GM12878 (cell line): ENCODE results near the gene GDE1. TPM values are rescaled to one million over a fixed set of nuclear protein-coding genes. Genes with fewer than 3 reads are reported as not detected.

Experiments
- CBX5 ChIP-seq: sonication (generic); IDR thresholded peaks from 2 replicates; pipeline ENCODE4 v1.6.1; 2016; ENCODE audit warnings: low read depth, moderate library complexity, mild to moderate bottlenecking, inconsistent platforms
- CEBPZ ChIP-seq: fragments of 150-350 bp; IDR thresholded peaks from 2 replicates; pipeline ENCODE4 v1.6.1; 2016; ENCODE audit warnings: low read depth, low read length
- CHD2 ChIP-seq: IDR thresholded peaks from 2 replicates; pipeline ENCODE4 v1.6.1; 2011; ENCODE audit warnings: low read depth, low read length, improper control_type of control experiment, borderline replicate concordance
- CREM ChIP-seq: IDR thresholded peaks from 2 replicates; pipeline ENCODE4 v1.6.1; 2014; ENCODE audit warnings: antibody characterized with exemption, low read depth
- E2F4 ChIP-seq: IDR thresholded peaks from 2 replicates; pipeline ENCODE4 v1.6.1; 2012; ENCODE audit warnings: low read depth, low read length, improper control_type of control experiment
- E4F1 ChIP-seq: fragments of 450-650 bp; IDR thresholded peaks from 2 replicates; pipeline ENCODE4 v1.6.1; 2018; ENCODE audit warnings: borderline replicate concordance, mild to moderate bottlenecking; ENCODE audit not compliant: partially characterized antibody
- EED ChIP-seq: sonication (generic); IDR thresholded peaks from 2 replicates; pipeline ENCODE4 v1.6.1; 2016; ENCODE audit warnings: antibody characterized with exemption, low read depth
- KDM1A ChIP-seq: fragments of 200-600 bp; sonication (generic); IDR thresholded peaks from 2 replicates; pipeline ENCODE4 v1.6.1; 2016; ENCODE audit warnings: borderline replicate concordance
- MTA3 ChIP-seq: IDR thresholded peaks from 2 replicates; pipeline ENCODE4 v1.6.1; 2012; ENCODE audit warnings: low read length, inconsistent platforms, borderline replicate concordance
- MYB ChIP-seq: fragments of 150-350 bp; IDR thresholded peaks from 2 replicates; pipeline ENCODE4 v1.6.1; 2014; ENCODE audit warnings: mild to moderate bottlenecking, low read depth, low read length, borderline replicate concordance
- NFXL1 ChIP-seq: fragments of 450-650 bp; IDR thresholded peaks from 2 replicates; pipeline ENCODE4 v1.6.1; 2017; ENCODE audit warnings: antibody characterized with exemption, mild to moderate bottlenecking, borderline replicate concordance
- POLR2AphosphoS5 ChIP-seq: IDR thresholded peaks from 2 replicates; pipeline ENCODE4 v1.6.1; 2011; ENCODE audit warnings: mild to moderate bottlenecking, low read length, inconsistent platforms
- RFX5 ChIP-seq: IDR thresholded peaks from 2 replicates; pipeline ENCODE4 v1.6.1; 2011; ENCODE audit warnings: low read depth, low read length, improper control_type of control experiment
- SIN3A ChIP-seq: IDR thresholded peaks from 2 replicates; pipeline ENCODE4 v1.6.1; 2012; ENCODE audit warnings: low read depth, low read length, improper control_type of control experiment
- SREBF2 ChIP-seq: IDR thresholded peaks from 2 replicates; pipeline ENCODE4 v1.6.1; 2012; ENCODE audit warnings: mild to moderate bottlenecking, low read length
- WRNIP1 ChIP-seq: IDR thresholded peaks from 2 replicates; pipeline ENCODE4 v1.6.1; 2011; ENCODE audit warnings: low read depth, low read length, improper control_type of control experiment, borderline replicate concordance
- ZBTB40 ChIP-seq: fragments of 450-650 bp; IDR thresholded peaks from 2 replicates; pipeline ENCODE4 v1.6.1; 2016; ENCODE audit warnings: mild to moderate bottlenecking, moderate library complexity, borderline replicate concordance
- polyA plus RNA-seq, 11 experiments: library from polyadenylated mRNA; depleted of rRNA in 4 of 11; unstranded in 6 of 11; stranded (reverse) in 5 of 11; fragments of >200 nt; fragmentation: Nextera tagmentation in 4 of 11; fragmentation: Illumina TruSeq in 1 of 11; extraction: Ambion mirVana in 4 of 11; extraction: Trizol in 1 of 11; gene quantifications; 1 replicate in 1 of 11; 2 replicates in 10 of 11; pipeline versions ENCODE4 v1.2.1 to v1.2.3, GENCODE V29; 2011 to 2016; ENCODE audit warnings: inconsistent platforms in 2 of 11, missing spikeins in 2 of 11, low read depth in 1 of 11
- total RNA-seq, 4 experiments: library from RNA; depleted of rRNA in 3 of 4; stranded (reverse); fragments of >200 nt in 3 of 4; fragmentation: Illumina TruSeq in 1 of 4; extraction: Trizol in 1 of 4; gene quantifications; 2 replicates each; pipeline versions ENCODE4 v1.2.1 to v1.2.3, GENCODE V29; 2013 to 2021

Gene GDE1
- total and polyA plus RNA-seq, 10 of the 15 experiments (the other 5 are each of a cell fraction or from before 2014, with no cell fraction given), result 14.8 to 31.8 (median 21.0) TPM

GRCh38 chr16:19523559-19524355 lies 1.9 kb upstream of the GDE1 start, which contains the start of gene CCP110 (continued):
- peak; percentile 67; the same call in 1 of the 2 replicates for TF ChIP-seq RFX5
- TF ChIP-seq WRNIP1, result no peak
- TF ChIP-seq POLR2AphosphoS5, result peak; percentile 52; the same call in 1 of the 2 replicates
- TF ChIP-seq E4F1, result peak; percentile 54
- peak; percentile 87 for TF ChIP-seq ZBTB40
- no peak for TF ChIP-seq CEBPZ
- peak; percentile 66; the same call in 1 of the 2 replicates for TF ChIP-seq E2F4
- peak; percentile 91 for TF ChIP-seq CHD2
- no peak for TF ChIP-seq CBX5
- TF ChIP-seq KDM1A, result no peak
- peak; percentile 91 for TF ChIP-seq SIN3A
- TF ChIP-seq MTA3, result no peak
- TF ChIP-seq MYB, result peak; percentile 96
- TF ChIP-seq SREBF2, result no peak
- peak; percentile 98 for TF ChIP-seq CREM
- no peak for TF ChIP-seq EED
- TF ChIP-seq NFXL1, result no peak
